BE2C (cell line): ENCODE measurements around the gene POLG2.

ENCODE experiments used
- DNase-seq: peaks from one replicate; pipeline ENCODE4 v3.0.0-alpha.2; 2020
- H3K27me3 ChIP-seq: fragments of 250-450 bp; sonication (Bioruptor Pico); 2 replicates; pipeline ENCODE4 v1.5.1; 2020; ENCODE audit warnings: mild to moderate bottlenecking
- H3K36me3 ChIP-seq: fragments of 250-450 bp; sonication (Bioruptor Pico); 2 replicates; pipeline ENCODE4 v1.5.1; 2020; ENCODE audit warnings: mild to moderate bottlenecking
- H3K4me1 ChIP-seq: fragments of 250-450 bp; sonication (Bioruptor Pico); 2 replicates; pipeline ENCODE4 v1.5.1; 2020
- H3K4me3 ChIP-seq: 2 replicates; pipeline ENCODE4 v1.5.1; 2011; ENCODE audit warnings: low read depth, low read length
- H3K9me3 ChIP-seq: fragments of 250-450 bp; sonication (Bioruptor Pico); 2 replicates; pipeline ENCODE4 v1.5.1; 2020
- CTCF ChIP-seq: IDR thresholded peaks from 2 replicates; pipeline ENCODE4 v1.5.1; 2012; ENCODE audit warnings: mild to moderate bottlenecking, low read depth, low read length

Gene POLG2

GRCh38 chr17:64458756-64459155, 38.1 kb downstream of the POLG2 start:
- no peaks in the 10 kb centered on the region for H3K4me1 ChIP-seq
- no peak for TF ChIP-seq CTCF
- no peak for DNase-seq
- H3K27me3 ChIP-seq = no peaks in the 10 kb centered on the region
- H3K36me3 ChIP-seq = no peaks in the 10 kb centered on the region
- H3K4me3 ChIP-seq = no peak overlapping the region
- no peaks in the 10 kb centered on the region for H3K9me3 ChIP-seq

GRCh38 chr17:64457156-64457555, 39.7 kb downstream of the POLG2 start:
- H3K4me1 ChIP-seq = no peaks in the 10 kb centered on the region

DNA sequence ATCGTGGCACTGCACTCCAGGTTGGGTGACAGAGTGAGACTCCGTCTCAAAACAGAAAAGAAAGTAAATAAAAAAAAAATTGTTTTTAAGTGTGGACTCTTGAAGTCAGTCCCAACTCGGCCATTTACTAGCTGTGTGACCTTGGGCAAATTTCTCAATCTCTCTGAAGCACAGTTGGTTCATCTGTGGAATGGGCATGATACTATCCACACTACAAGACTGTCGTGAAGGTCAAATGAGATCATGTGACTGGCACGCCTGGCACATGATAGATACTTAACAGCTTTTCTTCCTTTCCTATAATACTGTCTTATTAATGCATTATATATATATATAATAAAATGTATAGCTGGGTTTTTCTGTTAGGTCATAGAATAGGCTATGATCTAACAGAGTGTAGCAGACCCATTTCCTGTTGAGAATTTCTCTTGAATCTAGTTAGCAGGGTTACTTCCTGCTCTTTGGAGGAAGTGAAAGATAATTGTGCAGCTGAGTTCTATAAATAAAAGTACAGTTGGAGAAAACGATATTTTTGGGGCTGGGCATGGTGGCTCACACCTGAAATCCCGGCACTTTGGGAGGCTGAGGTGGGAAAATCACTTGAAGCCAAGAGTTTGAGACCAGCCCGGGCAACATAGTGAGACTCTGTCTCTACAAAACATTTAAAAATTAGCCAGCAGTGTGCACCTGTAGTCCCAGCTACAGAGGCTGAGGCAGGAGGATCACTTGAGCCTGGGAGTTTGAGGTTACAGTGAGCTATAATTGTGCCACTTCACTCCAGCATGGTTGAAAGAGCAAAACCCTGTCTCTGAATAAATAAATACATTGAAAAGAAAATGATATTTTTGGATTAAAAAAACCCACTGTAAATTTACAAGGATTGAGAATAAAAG, 40.6 kb downstream of the POLG2 start:
- Histone ChIP-seq H3K27me3 (no peaks in the 10 kb centered on the region), H3K4me3 (no peak overlapping the region), H3K36me3 (no peaks in the 10 kb centered on the region), H3K9me3 (no peaks in the 10 kb centered on the region), H3K4me1 (no peaks in the 10 kb centered on the region)
- no peak for DNase-seq
- no peak for TF ChIP-seq CTCF

More at GRCh38 chr17:64457156-64457555, 39.7 kb downstream of the POLG2 start:
- Histone ChIP-seq H3K27me3 (no peaks in the 10 kb centered on the region), H3K36me3 (no peaks in the 10 kb centered on the region), H3K9me3 (no peaks in the 10 kb centered on the region), H3K4me3 (no peak overlapping the region)
- DNase-seq = no peak
- TF ChIP-seq CTCF = no peak

- Histone ChIP-seq H3K4me3 (no peak overlapping the region), H3K36me3 (no peaks in the 10 kb centered on the region), H3K27me3 (no peaks in the 10 kb centered on the region), H3K4me1 (no peaks in the 10 kb centered on the region), H3K9me3 (no peaks in the 10 kb centered on the region)
- TF ChIP-seq CTCF = no peak
- DNase-seq = no peak
Observed at GRCh38 chr17:64449545-64449944, 47.3 kb downstream of the POLG2 start.

- H3K9me3 ChIP-seq = no peaks in the 10 kb centered on the region
- no peak for TF ChIP-seq CTCF
- no peaks in the 10 kb centered on the region for H3K27me3 ChIP-seq
- no peak within 1 kb of the TSS for H3K4me3 ChIP-seq
- no peaks in the 10 kb centered on the region for H3K4me1 ChIP-seq
- H3K36me3 ChIP-seq = no peaks in the 10 kb centered on the region
- no peak for DNase-seq
Observed at GRCh38 chr17:64448665-64449512, 48.0 kb downstream of the POLG2 start, which contains the start of gene MILR1. Gene MILR1 (plus strand): TSS chr17:64449115. CDS start chr17:64449169, 54 bp downstream.
